GM19025 (cell line): ENCODE measurements around the gene DNAJC11.

Source experiments
- ATAC-seq: cut with Tn5 transposase; IDR thresholded peaks from one replicate; pipeline ENCODE4 v1.9.1; 2021; ENCODE audit warnings: mild to moderate bottlenecking, low read depth, moderate library complexity; ENCODE audit not compliant: unreplicated experiment

DNAJC11 gene

GRCh38 chr1:6587261-6588005, 114.2 kb downstream of the DNAJC11 start:
- no peak for ATAC-seq

GRCh38 chr1:6586404-6586816, 115.2 kb downstream of the DNAJC11 start:
- no peak for ATAC-seq

GRCh38 chr1:6585841-6586240, 115.8 kb downstream of the DNAJC11 start:
- ATAC-seq, result no peak

GRCh38 chr1:6585081-6585722, 116.4 kb downstream of the DNAJC11 start:
- ATAC-seq, result no peak
